Measurements from ENCODE around the gene BCL6.

BCL6 gene

DNA sequence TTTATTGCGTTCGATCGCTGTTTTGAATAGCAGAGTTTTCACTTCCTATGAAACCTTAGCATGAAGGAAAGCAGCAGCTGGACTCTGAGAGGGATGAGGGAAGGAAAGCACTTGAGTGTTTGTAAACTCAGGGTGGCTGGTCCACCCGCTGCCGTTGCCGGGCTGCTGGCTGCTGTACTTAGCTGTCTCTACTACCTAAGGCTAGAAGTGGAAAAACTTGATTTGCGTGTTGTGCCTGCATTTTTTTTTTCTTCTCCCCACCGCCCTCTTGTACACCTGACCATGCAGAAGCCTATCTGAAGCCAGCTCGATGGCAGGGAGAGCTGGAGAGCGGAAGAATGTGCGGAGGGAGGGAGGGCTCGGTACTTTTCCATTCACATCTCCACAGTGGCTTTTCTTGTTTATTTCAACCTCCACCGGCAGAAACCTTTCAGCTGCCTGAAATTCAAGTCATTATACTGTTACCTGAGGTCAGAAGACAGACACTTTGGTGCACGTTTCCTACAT, 4.8 kb upstream of the BCL6 start:
- peaks cover 12% of the 10 kb centered on the region for H3K4me1 ChIP-seq (ENCODE audit: low read depth, poor library complexity, severe bottlenecking)
- H3K9ac ChIP-seq, result no peak overlapping the region
- no peak overlapping the region for H3K4me2 ChIP-seq
- H3K27me3 ChIP-seq (ENCODE audit: insufficient read depth, low read depth), result peaks cover under 1% of the 10 kb centered on the region; the same call in 1 of the 2 replicates
- H4K20me1 ChIP-seq (ENCODE audit: insufficient read depth), result no peaks in the 10 kb centered on the region
- no peaks in the 10 kb centered on the region for H3K79me2 ChIP-seq (ENCODE audit: insufficient read depth, low read depth)
- no peak overlapping the region for H3K27ac ChIP-seq
- no peak overlapping the region for H2AFZ ChIP-seq (ENCODE audit: low read depth)
- H3K36me3 ChIP-seq (ENCODE audit: insufficient read depth), result no peaks in the 10 kb centered on the region
- H3K4me3 ChIP-seq (IDR thresholded peaks at IDR 0.05; ENCODE audit: insufficient read depth, low read depth, low read length), result no peak overlapping the region
- TF ChIP-seq, protein P1, sequence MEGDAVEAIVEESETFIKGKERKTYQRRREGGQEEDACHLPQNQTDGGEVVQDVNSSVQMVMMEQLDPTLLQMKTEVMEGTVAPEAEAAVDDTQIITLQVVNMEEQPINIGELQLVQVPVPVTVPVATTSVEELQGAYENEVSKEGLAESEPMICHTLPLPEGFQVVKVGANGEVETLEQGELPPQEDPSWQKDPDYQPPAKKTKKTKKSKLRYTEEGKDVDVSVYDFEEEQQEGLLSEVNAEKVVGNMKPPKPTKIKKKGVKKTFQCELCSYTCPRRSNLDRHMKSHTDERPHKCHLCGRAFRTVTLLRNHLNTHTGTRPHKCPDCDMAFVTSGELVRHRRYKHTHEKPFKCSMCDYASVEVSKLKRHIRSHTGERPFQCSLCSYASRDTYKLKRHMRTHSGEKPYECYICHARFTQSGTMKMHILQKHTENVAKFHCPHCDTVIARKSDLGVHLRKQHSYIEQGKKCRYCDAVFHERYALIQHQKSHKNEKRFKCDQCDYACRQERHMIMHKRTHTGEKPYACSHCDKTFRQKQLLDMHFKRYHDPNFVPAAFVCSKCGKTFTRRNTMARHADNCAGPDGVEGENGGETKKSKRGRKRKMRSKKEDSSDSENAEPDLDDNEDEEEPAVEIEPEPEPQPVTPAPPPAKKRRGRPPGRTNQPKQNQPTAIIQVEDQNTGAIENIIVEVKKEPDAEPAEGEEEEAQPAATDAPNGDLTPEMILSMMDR (conservative IDR thresholded peaks at IDR 0.05; ENCODE audit: low read depth, low read length), result no peak

DNA sequence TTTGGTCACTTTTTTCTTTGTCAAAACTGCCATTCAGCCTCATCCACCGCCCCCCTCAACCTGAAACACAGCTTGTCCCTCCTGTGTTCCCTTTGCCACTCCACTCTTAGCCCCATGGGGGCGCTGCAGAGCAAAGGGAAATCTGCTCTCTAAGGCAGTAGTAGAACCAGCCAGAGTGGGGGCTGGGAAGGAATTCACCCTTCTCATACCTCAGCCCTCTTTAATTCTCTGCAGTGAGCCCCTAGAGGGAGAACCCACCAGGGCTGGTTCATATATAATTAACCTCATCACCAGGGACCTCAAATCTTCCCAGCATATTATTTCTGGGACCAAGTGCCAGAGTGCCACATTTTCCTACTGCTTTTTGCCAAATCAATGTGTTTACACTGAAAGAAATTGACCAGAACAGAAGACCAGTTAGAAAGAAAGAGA, 2.8 kb upstream of the BCL6 start:
- no peaks in the 10 kb centered on the region for H3K36me3 ChIP-seq (ENCODE audit: insufficient read depth)
- no peak overlapping the region for H3K9ac ChIP-seq
- no peaks in the 10 kb centered on the region for H3K79me2 ChIP-seq (ENCODE audit: insufficient read depth, low read depth)
- no peaks in the 10 kb centered on the region for H4K20me1 ChIP-seq (ENCODE audit: insufficient read depth)
- TF ChIP-seq, protein P1 (conservative IDR thresholded peaks at IDR 0.05; ENCODE audit: low read depth, low read length), result peak; percentile 99
- H3K27ac ChIP-seq, result no peak overlapping the region
- H2AFZ ChIP-seq (ENCODE audit: low read depth), result no peak overlapping the region
- no peak overlapping the region for H3K4me2 ChIP-seq
- peaks cover 20% of the 10 kb centered on the region for H3K27me3 ChIP-seq (ENCODE audit: insufficient read depth, low read depth)
- H3K4me1 ChIP-seq (ENCODE audit: low read depth, poor library complexity, severe bottlenecking), result peaks cover 16% of the 10 kb centered on the region
- no peak overlapping the region for H3K4me3 ChIP-seq (IDR thresholded peaks at IDR 0.05; ENCODE audit: insufficient read depth, low read depth, low read length)

DNA sequence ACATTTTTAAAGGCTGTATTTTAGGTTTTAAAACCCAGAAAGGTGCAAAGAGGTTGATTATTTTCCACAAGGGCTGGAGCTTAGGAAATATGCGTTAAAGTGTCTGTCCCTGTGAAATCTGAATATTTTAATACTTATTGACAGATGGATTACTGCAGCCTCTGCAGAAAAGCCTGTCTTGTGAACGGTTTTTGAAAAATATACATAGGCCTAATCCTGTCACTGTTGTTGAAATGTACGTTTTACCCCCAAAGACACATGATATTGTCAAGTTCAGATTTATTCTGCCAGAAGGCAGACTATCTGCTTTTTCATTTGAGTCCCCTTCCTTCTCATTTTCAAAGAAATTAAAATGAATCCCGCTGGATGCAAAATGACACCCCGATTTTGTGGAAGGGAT, 2.2 kb upstream of the BCL6 start:
- Histone ChIP-seq H4K20me1 (ENCODE audit: insufficient read depth) (no peaks in the 10 kb centered on the region), H3K36me3 (ENCODE audit: insufficient read depth) (no peaks in the 10 kb centered on the region), H3K27ac (no peak overlapping the region), H2AFZ (ENCODE audit: low read depth) (no peak overlapping the region), H3K9ac (no peak overlapping the region), H3K27me3 (ENCODE audit: insufficient read depth, low read depth) (peaks cover 26% of the 10 kb centered on the region), H3K4me2 (no peak overlapping the region), H3K4me3 (IDR thresholded peaks at IDR 0.05; ENCODE audit: insufficient read depth, low read depth, low read length) (no peak overlapping the region), H3K79me2 (ENCODE audit: insufficient read depth, low read depth) (no peaks in the 10 kb centered on the region), H3K4me1 (ENCODE audit: low read depth, poor library complexity, severe bottlenecking) (peaks cover 16% of the 10 kb centered on the region)
- TF ChIP-seq, protein P1 (conservative IDR thresholded peaks at IDR 0.05; ENCODE audit: low read depth, low read length), result no peak

DNA sequence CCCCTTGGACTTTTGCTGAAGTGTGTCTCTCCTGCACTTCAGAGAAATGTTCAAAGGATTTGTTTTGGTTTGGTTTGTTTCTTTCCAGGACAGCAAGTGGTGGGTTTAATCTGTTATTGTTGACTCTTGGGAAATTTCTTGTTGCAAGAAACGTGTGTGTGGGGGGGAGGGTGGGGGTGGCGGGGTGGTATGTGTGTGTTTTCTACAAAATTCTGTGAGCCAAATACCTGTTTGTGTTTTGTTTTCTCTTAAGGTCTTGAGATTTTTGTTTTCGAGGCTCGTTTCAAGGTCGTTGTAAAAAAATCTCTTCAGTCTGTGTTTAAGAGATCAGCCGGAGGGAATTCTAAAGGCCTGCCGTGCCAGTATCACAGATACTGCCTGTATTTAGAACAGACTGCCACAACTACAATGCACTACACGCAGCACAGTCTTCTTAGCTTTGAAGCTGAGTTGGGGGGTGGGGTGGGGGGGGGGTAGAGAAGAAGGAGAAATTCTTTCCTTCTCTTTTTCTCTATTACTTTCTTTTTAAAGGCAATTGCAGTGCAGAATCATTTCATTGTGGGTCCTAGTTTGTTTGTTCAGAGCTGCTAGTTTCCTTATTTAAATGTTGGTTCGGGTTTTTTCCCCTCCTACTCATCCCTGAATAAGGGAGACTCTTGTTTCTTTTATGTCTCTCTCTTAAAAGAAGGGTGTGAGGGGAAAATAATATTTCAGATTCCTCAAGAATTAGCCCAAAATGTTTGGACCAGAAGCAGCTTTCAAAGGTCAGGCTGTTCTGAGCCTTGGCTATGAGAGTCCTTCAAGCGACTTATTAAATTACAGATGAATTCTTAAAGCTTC, 1.4 kb upstream of the BCL6 start:
- H3K27ac ChIP-seq, result no peak overlapping the region
- H3K4me3 ChIP-seq (IDR thresholded peaks at IDR 0.05; ENCODE audit: insufficient read depth, low read depth, low read length), result no peak overlapping the region
- no peaks in the 10 kb centered on the region for H3K36me3 ChIP-seq (ENCODE audit: insufficient read depth)
- peaks cover 16% of the 10 kb centered on the region for H3K4me1 ChIP-seq (ENCODE audit: low read depth, poor library complexity, severe bottlenecking)
- no peaks in the 10 kb centered on the region for H4K20me1 ChIP-seq (ENCODE audit: insufficient read depth)
- H3K27me3 ChIP-seq (ENCODE audit: insufficient read depth, low read depth), result peaks cover 29% of the 10 kb centered on the region
- no peak overlapping the region for H3K9ac ChIP-seq
- no peak overlapping the region for H2AFZ ChIP-seq (ENCODE audit: low read depth)
- TF ChIP-seq, protein P1 (conservative IDR thresholded peaks at IDR 0.05; ENCODE audit: low read depth, low read length), result no peak
- H3K79me2 ChIP-seq (ENCODE audit: insufficient read depth, low read depth), result no peaks in the 10 kb centered on the region
- H3K4me2 ChIP-seq, result no peak overlapping the region
